K562 (cell line): Measurements from ENCODE around the gene AGPAT1. TPM values are rescaled to one million over a fixed set of nuclear protein-coding genes. Genes with fewer than 3 reads are reported as not detected.

ENCODE experiments used
- CXXC5 ChIP-seq: fragments of 250-450 bp; sonication (Bioruptor Pico); IDR thresholded peaks from 2 replicates; pipeline ENCODE4 v1.8.0; 2022; ENCODE audit warnings: inconsistent platforms, mild to moderate bottlenecking, moderate library complexity
- ESRRA ChIP-seq: fragments of 450-650 bp; IDR thresholded peaks from 2 replicates; pipeline ENCODE4 v1.6.1; 2014; ENCODE audit warnings: low read depth, mild to moderate bottlenecking, moderate library complexity, borderline replicate concordance
- GATA2 ChIP-seq: sonication (generic); formaldehyde crosslinking; IDR thresholded peaks from 2 replicates; pipeline ENCODE4 v1.4.0; 2020; ENCODE audit warnings: mild to moderate bottlenecking, missing genetic modification reagents
- HMG20B ChIP-seq: fragments of 250-450 bp; sonication (Bioruptor Pico); IDR thresholded peaks from 2 replicates; pipeline ENCODE4 v1.5.0; 2021; ENCODE audit warnings: mild to moderate bottlenecking
- HMGN3 ChIP-seq: IDR thresholded peaks from 2 replicates; pipeline ENCODE4 v1.6.1; 2011; ENCODE audit warnings: borderline replicate concordance, low read depth, mild to moderate bottlenecking, mixed read lengths, low read length; ENCODE audit not compliant: insufficient read length; ENCODE audit errors: extremely low read depth
- NCOR1 ChIP-seq: fragments of 450-650 bp; IDR thresholded peaks from 2 replicates; pipeline ENCODE4 v1.6.1; 2016; ENCODE audit warnings: mild to moderate bottlenecking, moderate library complexity
- NEUROD1 ChIP-seq: fragments of 150-350 bp; IDR thresholded peaks from 2 replicates; pipeline ENCODE4 v1.6.1; 2014; ENCODE audit warnings: borderline replicate concordance, low read length, low read depth; ENCODE audit not compliant: partially characterized antibody
- PCBP1 ChIP-seq: fragments of 200-400 bp; formaldehyde crosslinking; IDR thresholded peaks from 2 replicates; pipeline ENCODE4 v1.6.1; 2018; ENCODE audit warnings: mild to moderate bottlenecking, low read depth, low read length; ENCODE audit not compliant: poor library complexity, severe bottlenecking
- POU5F1 ChIP-seq: fragments of 150-350 bp; IDR thresholded peaks from 2 replicates; pipeline ENCODE4 v1.6.1; 2014; ENCODE audit warnings: borderline replicate concordance, low read length, low read depth, mild to moderate bottlenecking; ENCODE audit not compliant: partially characterized antibody
- RBM39 ChIP-seq: fragments of 200-400 bp; formaldehyde crosslinking; optimal IDR thresholded peaks from 2 replicates; pipeline ENCODE3; 2018; ENCODE audit warnings: low read depth, low read length
- SMARCB1 ChIP-seq: IDR thresholded peaks from 2 replicates; pipeline ENCODE4 v1.6.1; 2011; ENCODE audit warnings: improper control_type of control experiment, low read depth; ENCODE audit not compliant: insufficient read length
- SP1 ChIP-seq: sonication (generic); formaldehyde crosslinking; IDR thresholded peaks from 2 replicates; pipeline ENCODE4 v1.8.1; 2022; ENCODE audit warnings: mild to moderate bottlenecking, missing genetic modification reagents
- TBL1XR1 ChIP-seq, 2 experiments: IDR thresholded peaks; 2 replicates each; pipeline ENCODE4 v1.6.1; 2012; ENCODE audit warnings: improper control_type of control experiment in 2 of 2, low read length in 2 of 2, mild to moderate bottlenecking in 1 of 2
- TCF7 ChIP-seq: sonication (generic); IDR thresholded peaks from 2 replicates; pipeline ENCODE4 v1.6.1; 2016; ENCODE audit warnings: antibody characterized with exemption, borderline replicate concordance
- TCFL5 ChIP-seq: fragments of 250-450 bp; sonication (Bioruptor Pico); conservative IDR thresholded peaks from 2 replicates; pipeline ENCODE4 v1.6.1; 2021; ENCODE audit warnings: mild to moderate bottlenecking, moderate library complexity, matching md5 sums
- TEAD1 ChIP-seq, 2 experiments: fragments of 450-650 bp in 1 of 2; sonication (generic) in 1 of 2; formaldehyde crosslinking; IDR thresholded peaks; 2 replicates each; pipeline versions ENCODE4 v1.4.0 to v1.8.0; 2020 to 2022; ENCODE audit warnings: mild to moderate bottlenecking in 2 of 2, missing genetic modification reagents in 1 of 2
- ZEB2 ChIP-seq: fragments of 450-650 bp; IDR thresholded peaks from 2 replicates; pipeline ENCODE4 v1.6.1; 2016
- polyA plus RNA-seq, 8 experiments: library from polyadenylated mRNA; depleted of rRNA in 4 of 8; stranded (reverse) in 5 of 8; unstranded in 3 of 8; fragments of >200 nt; fragmentation: Nextera tagmentation in 2 of 8; fragmentation: Illumina TruSeq in 1 of 8; extraction: Ambion mirVana in 2 of 8; extraction: Trizol in 1 of 8; gene quantifications; 2 replicates each; pipeline versions ENCODE4 v1.2.1 to v1.2.3, GENCODE V29; 2011 to 2014; ENCODE audit warnings: inconsistent platforms in 1 of 8, missing spikeins in 1 of 8
- total RNA-seq, 7 experiments: library from RNA; depleted of rRNA in 6 of 7; stranded (reverse); fragments of >200 nt in 6 of 7; fragmentation: Illumina TruSeq in 2 of 7; extraction: Trizol in 2 of 7; gene quantifications; 2 replicates each; pipeline versions ENCODE4 v1.2.1 to v1.2.3, GENCODE V29; 2011 to 2021; ENCODE audit warnings: low replicate concordance in 1 of 7
- TF ChIP-seq, protein P1 (sequence below): IDR thresholded peaks from 2 replicates; pipeline ENCODE4 v1.6.1; 2012; ENCODE audit warnings: low read depth, low read length, improper control_type of control experiment, borderline replicate concordance
- TF ChIP-seq, protein P2 (sequence below): fragments of 450-650 bp; IDR thresholded peaks from 2 replicates; pipeline ENCODE4 v1.6.1; 2016; ENCODE audit warnings: antibody characterized with exemption
- TF ChIP-seq, protein P3 (sequence below): fragments of 450-650 bp; IDR thresholded peaks from 2 replicates; pipeline ENCODE4 v1.6.1; 2016; ENCODE audit warnings: low read depth, mild to moderate bottlenecking, moderate library complexity
- TF ChIP-seq, protein P4 (sequence below): sonication (generic); formaldehyde crosslinking; IDR thresholded peaks from 2 replicates; pipeline ENCODE4 v1.8.0; 2022; ENCODE audit warnings: mild to moderate bottlenecking, low read depth, missing genetic modification reagents
- TF ChIP-seq, protein P5 (sequence below): sonication (generic); formaldehyde crosslinking; IDR thresholded peaks from 2 replicates; pipeline ENCODE4 v1.4.0; 2020; ENCODE audit warnings: mild to moderate bottlenecking, missing genetic modification reagents

The AGPAT1 gene
- total and polyA plus RNA-seq, 9 of the 15 experiments (the other 6 are each of a cell fraction or from before 2014, with no cell fraction given), result 37.9 to 176 (median 69.4) TPM

DNA sequence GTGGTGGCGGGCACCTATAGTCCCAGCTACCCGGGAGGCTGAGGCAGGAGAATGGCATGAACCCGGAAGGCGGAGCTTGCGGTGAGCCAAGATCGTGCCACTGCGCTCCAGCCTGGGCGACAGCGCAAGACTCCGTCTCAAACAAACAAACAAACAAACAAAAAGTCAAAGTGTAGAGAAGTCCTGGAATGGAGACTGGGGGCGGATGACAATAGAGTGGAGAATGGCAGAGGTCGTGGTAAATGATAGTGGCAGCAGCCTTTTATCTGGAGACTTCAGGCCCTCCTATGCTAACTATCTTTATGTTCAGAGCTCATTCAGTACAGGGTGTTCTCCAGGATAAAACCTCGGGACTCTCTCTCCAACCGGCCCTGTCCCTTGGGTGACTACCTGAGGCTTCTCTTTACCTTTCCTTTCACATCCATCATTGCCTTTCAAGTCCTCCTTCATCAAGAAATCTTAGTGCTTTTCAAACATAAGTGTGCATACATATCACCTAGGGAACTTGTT, 44.4 kb downstream of the AGPAT1 start (continued):
- TF ChIP-seq SP1 (CRISPR knock-in tag) (peak; percentile 24; the same call in 1 of the 2 replicates), GATA2 (CRISPR knock-in tag) (peak; percentile 98), POU5F1 (no peak), PCBP1 (no peak), TCFL5 (no peak), NEUROD1 (peak; percentile 70), HMG20B (no peak), CXXC5 (CRISPR knock-in tag) (peak; percentile 86), TEAD1 (CRISPR knock-in tag; IDR thresholded peaks at IDR 0.05) (peak in 1 of 2 experiments; percentile 90; a peak in 3 of 4 replicates), ESRRA (0 out of 2 replicates have a peak, but pooled peaks have one; percentile 51), HMGN3 (peak; percentile 100), ZEB2 (peak; percentile 97), SMARCB1 (peak; percentile 78), TCF7 (peak; percentile 81; the same call in 1 of the 2 replicates), TBL1XR1 (IDR thresholded peaks at IDR 0.05; ENCODE audit: low read length in 2 of 2) (peak; percentile 60 to 97; a peak in 3 of 4 replicates), NCOR1 (peak; percentile 100), RBM39 (no peak)
- TF ChIP-seq, protein P1, sequence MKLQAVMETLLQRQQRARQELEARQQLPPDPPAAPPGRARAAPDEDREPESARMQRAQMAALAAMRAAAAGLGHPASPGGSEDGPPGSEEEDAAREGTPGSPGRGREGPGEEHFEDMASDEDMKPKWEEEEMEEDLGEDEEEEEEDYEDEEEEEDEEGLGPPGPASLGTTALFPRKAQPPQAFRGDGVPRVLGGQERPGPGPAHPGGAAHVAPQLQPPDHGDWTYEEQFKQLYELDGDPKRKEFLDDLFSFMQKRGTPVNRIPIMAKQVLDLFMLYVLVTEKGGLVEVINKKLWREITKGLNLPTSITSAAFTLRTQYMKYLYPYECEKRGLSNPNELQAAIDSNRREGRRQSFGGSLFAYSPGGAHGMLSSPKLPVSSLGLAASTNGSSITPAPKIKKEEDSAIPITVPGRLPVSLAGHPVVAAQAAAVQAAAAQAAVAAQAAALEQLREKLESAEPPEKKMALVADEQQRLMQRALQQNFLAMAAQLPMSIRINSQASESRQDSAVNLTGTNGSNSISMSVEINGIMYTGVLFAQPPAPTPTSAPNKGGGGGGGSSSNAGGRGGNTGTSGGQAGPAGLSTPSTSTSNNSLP, result 0 out of 2 replicates have a peak, but pooled peaks have one; percentile 60
- TF ChIP-seq, protein P2, sequence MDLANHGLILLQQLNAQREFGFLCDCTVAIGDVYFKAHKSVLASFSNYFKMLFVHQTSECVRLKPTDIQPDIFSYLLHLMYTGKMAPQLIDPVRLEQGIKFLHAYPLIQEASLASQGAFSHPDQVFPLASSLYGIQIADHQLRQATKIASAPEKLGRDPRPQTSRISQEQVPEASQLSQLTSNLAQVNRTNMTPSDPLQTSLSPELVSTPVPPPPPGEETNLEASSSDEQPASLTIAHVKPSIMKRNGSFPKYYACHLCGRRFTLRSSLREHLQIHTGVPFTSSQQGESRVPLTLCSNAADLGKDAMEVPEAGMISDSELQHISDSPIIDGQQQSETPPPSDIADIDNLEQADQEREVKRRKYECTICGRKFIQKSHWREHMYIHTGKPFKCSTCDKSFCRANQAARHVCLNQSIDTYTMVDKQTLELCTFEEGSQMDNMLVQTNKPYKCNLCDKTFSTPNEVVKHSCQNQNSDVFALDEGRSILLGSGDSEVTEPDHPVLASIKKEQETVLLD, result peak; percentile 70
- TF ChIP-seq, protein P3, sequence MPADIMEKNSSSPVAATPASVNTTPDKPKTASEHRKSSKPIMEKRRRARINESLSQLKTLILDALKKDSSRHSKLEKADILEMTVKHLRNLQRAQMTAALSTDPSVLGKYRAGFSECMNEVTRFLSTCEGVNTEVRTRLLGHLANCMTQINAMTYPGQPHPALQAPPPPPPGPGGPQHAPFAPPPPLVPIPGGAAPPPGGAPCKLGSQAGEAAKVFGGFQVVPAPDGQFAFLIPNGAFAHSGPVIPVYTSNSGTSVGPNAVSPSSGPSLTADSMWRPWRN, result peak; percentile 82
- TF ChIP-seq, protein P4, sequence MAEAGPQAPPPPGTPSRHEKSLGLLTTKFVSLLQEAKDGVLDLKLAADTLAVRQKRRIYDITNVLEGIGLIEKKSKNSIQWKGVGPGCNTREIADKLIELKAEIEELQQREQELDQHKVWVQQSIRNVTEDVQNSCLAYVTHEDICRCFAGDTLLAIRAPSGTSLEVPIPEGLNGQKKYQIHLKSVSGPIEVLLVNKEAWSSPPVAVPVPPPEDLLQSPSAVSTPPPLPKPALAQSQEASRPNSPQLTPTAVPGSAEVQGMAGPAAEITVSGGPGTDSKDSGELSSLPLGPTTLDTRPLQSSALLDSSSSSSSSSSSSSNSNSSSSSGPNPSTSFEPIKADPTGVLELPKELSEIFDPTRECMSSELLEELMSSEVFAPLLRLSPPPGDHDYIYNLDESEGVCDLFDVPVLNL (CRISPR knock-in tag), result no peak
- TF ChIP-seq, protein P5, sequence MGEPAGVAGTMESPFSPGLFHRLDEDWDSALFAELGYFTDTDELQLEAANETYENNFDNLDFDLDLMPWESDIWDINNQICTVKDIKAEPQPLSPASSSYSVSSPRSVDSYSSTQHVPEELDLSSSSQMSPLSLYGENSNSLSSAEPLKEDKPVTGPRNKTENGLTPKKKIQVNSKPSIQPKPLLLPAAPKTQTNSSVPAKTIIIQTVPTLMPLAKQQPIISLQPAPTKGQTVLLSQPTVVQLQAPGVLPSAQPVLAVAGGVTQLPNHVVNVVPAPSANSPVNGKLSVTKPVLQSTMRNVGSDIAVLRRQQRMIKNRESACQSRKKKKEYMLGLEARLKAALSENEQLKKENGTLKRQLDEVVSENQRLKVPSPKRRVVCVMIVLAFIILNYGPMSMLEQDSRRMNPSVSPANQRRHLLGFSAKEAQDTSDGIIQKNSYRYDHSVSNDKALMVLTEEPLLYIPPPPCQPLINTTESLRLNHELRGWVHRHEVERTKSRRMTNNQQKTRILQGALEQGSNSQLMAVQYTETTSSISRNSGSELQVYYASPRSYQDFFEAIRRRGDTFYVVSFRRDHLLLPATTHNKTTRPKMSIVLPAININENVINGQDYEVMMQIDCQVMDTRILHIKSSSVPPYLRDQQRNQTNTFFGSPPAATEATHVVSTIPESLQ, result no peak
